ENCODE results near the gene EXOSC3.
"Not testable (repeated sequence)": the region's sequence is repeated elsewhere in the genome, so short reads cannot be mapped to it uniquely, and the experiment has no call there.

Gene EXOSC3

GRCh38 chr9:37784616-37785483 lies at the start of gene EXOSC3:
EXOSC3 (minus strand) TSS chr9:37785064; CDS start chr9:37785044, 20 bp downstream.
- in situ Hi-C loops (cut with HindIII; ENCODE audit: low sequenced_read_pairs) = no loop called here
- peak within 1 kb of the TSS; percentile 91 for H3K4me3 ChIP-seq (ENCODE audit: low read depth, low read length)
- no peak for TF ChIP-seq CTCF (IDR thresholded peaks at IDR 0.05; ENCODE audit: low read depth, low read length, missing control alignments)
- DNase-seq (ENCODE audit: low read depth) = peak; percentile 77

GRCh38 chr9:37827483-37828165 lies 42.8 kb upstream of the EXOSC3 start:
- no peak overlapping the region for H3K4me3 ChIP-seq (ENCODE audit: low read depth, low read length)
- in situ Hi-C loops (cut with HindIII; ENCODE audit: low sequenced_read_pairs) = no loop called here
- TF ChIP-seq CTCF (IDR thresholded peaks at IDR 0.05; ENCODE audit: low read depth, low read length, missing control alignments) = no peak
- no peak for DNase-seq (ENCODE audit: low read depth)

GRCh38 chr9:37825174-37825573 lies 40.3 kb upstream of the EXOSC3 start:
- DNase-seq (ENCODE audit: low read depth); H3K4me3 ChIP-seq (ENCODE audit: low read depth, low read length); in situ Hi-C loops (cut with HindIII; ENCODE audit: low sequenced_read_pairs): not testable (repeated sequence)

GRCh38 chr9:37820142-37820541 lies 35.3 kb upstream of the EXOSC3 start:
- no peak overlapping the region for H3K4me3 ChIP-seq (ENCODE audit: low read depth, low read length)
- in situ Hi-C loops (cut with HindIII; ENCODE audit: low sequenced_read_pairs) = no loop called here
- DNase-seq (ENCODE audit: low read depth) = no peak
- no peak for TF ChIP-seq CTCF (IDR thresholded peaks at IDR 0.05; ENCODE audit: low read depth, low read length, missing control alignments)

- TF ChIP-seq CTCF (IDR thresholded peaks at IDR 0.05; ENCODE audit: low read depth, low read length, missing control alignments) = no peak
Measured at GRCh38 chr9:37818849-37819248, 34.0 kb upstream of the EXOSC3 start.

GRCh38 chr9:37812773-37813379 lies 28.0 kb upstream of the EXOSC3 start:
- no peak overlapping the region for H3K4me3 ChIP-seq (ENCODE audit: low read depth, low read length)
- TF ChIP-seq CTCF (IDR thresholded peaks at IDR 0.05; ENCODE audit: low read depth, low read length, missing control alignments) = no peak
- in situ Hi-C loops (cut with HindIII; ENCODE audit: low sequenced_read_pairs) = no loop called here
- DNase-seq (ENCODE audit: low read depth) = no peak

More at GRCh38 chr9:37818849-37819248, 34.0 kb upstream of the EXOSC3 start:
- no peak overlapping the region for H3K4me3 ChIP-seq (ENCODE audit: low read depth, low read length)
- DNase-seq (ENCODE audit: low read depth) = no peak
- in situ Hi-C loops (cut with HindIII; ENCODE audit: low sequenced_read_pairs) = no loop called here

Data from astrocyte of the cerebellum (primary cell).